HS-5 (cell line): ENCODE measurements around the gene UBAP1.
"Not testable (repeated sequence)": the region's sequence is repeated elsewhere in the genome, so short reads cannot be mapped to it uniquely, and the experiment has no call there.

Experiments used
- DNase-seq: peaks from one replicate; pipeline ENCODE4 v3.0.0-alpha.2; 2012; ENCODE audit warnings: low read depth

The UBAP1 gene

GRCh38 chr9:34226144-34226760 is 47.4 kb downstream of the UBAP1 start:
- not testable (repeated sequence) for DNase-seq

- no peak for DNase-seq
Measured at GRCh38 chr9:34227445-34227844, 48.6 kb downstream of the UBAP1 start.

GRCh38 chr9:34230556-34230955 is 51.7 kb downstream of the UBAP1 start:
- no peak for DNase-seq

GRCh38 chr9:34232201-34232600 is 53.4 kb downstream of the UBAP1 start:
- no peak for DNase-seq

- no peak for DNase-seq
Measured at GRCh38 chr9:34233672-34234071, 54.8 kb downstream of the UBAP1 start.

GRCh38 chr9:34237836-34238235 is 59.0 kb downstream of the UBAP1 start:
- DNase-seq = no peak

- no peak for DNase-seq
Measured at GRCh38 chr9:34240006-34240405, 61.2 kb downstream of the UBAP1 start.

- no peak for DNase-seq
Measured at GRCh38 chr9:34242830-34243229, 64.0 kb downstream of the UBAP1 start.

GRCh38 chr9:34245212-34245611 is 66.4 kb downstream of the UBAP1 start:
- DNase-seq = not testable (repeated sequence)

GRCh38 chr9:34246453-34246852 is 67.6 kb downstream of the UBAP1 start:
- DNase-seq = no peak

GRCh38 chr9:34247782-34248181 is 68.9 kb downstream of the UBAP1 start:
- DNase-seq = not testable (repeated sequence)

GRCh38 chr9:34249274-34249673 is 70.4 kb downstream of the UBAP1 start:
- no peak for DNase-seq

GRCh38 chr9:34250721-34251120 is 71.9 kb downstream of the UBAP1 start:
- no peak for DNase-seq

GRCh38 chr9:34252016-34252415 is 73.2 kb downstream of the UBAP1 start:
- DNase-seq = no peak

- DNase-seq = peak; percentile 25
Measured at GRCh38 chr9:34252670-34253459, 74.0 kb downstream of the UBAP1 start.

- DNase-seq = no peak
Measured at GRCh38 chr9:34253460-34253837, 74.6 kb downstream of the UBAP1 start.

GRCh38 chr9:34254141-34254913 is 75.5 kb downstream of the UBAP1 start:
- DNase-seq = peak; percentile 82

- DNase-seq = no peak
Measured at GRCh38 chr9:34254966-34255825, 76.4 kb downstream of the UBAP1 start.

- DNase-seq = no peak
Measured at GRCh38 chr9:34256104-34256503, 77.3 kb downstream of the UBAP1 start.

GRCh38 chr9:34256987-34257585 is 78.2 kb downstream of the UBAP1 start:
- DNase-seq = no peak

- DNase-seq = no peak
Measured at GRCh38 chr9:34259315-34259714, 80.5 kb downstream of the UBAP1 start.

GRCh38 chr9:34262971-34263370 is 84.1 kb downstream of the UBAP1 start:
- DNase-seq = no peak
